Gastrocnemius medialis (tissue), 4 donors: ENCODE data around the gene PPP2R5E. TPM values are rescaled to one million over a fixed set of nuclear protein-coding genes. Genes with fewer than 3 reads are reported as not detected.

Experiments used
- ATAC-seq, 2 donors: fragments of 150-250 bp; one replicate each; pipeline ENCODE4 v1.9.1; 2016
- DNase-seq, 2 donors: peaks; one replicate each; pipeline ENCODE4 v3.0.0-alpha.2; 2019
- H3K27ac ChIP-seq, 4 donors: fragments of 200-600 bp; sonication (generic); 1 replicate in 1 of 4; 2 replicates in 3 of 4; pipeline ENCODE4 v1.5.1; 2016 to 2018; ENCODE audit warnings: mild to moderate bottlenecking in 2 of 4, moderate library complexity in 1 of 4
- H3K27me3 ChIP-seq, 3 donors: fragments of 200-600 bp; sonication (generic) in 2 of 3; 1 replicate in 1 of 3; 2 replicates in 2 of 3; pipeline versions ENCODE4 v1.5.1 to v1.6.0; 2016 to 2019; ENCODE audit warnings: mild to moderate bottlenecking in 1 of 3, moderate library complexity in 1 of 3
- H3K36me3 ChIP-seq, 2 donors: fragments of 200-600 bp; sonication (generic) in 1 of 2; one replicate each; pipeline ENCODE4 v1.5.1; 2017 to 2018
- H3K4me1 ChIP-seq, 2 donors: fragments of 200-600 bp; sonication (generic) in 1 of 2; one replicate each; pipeline ENCODE4 v1.5.1; 2016 to 2017; ENCODE audit warnings: mild to moderate bottlenecking in 2 of 2
- H3K4me3 ChIP-seq, 4 donors: fragments of 200-600 bp; sonication (generic) in 3 of 4; 1 replicate in 1 of 4; 2 replicates in 3 of 4; pipeline ENCODE4 v1.5.1; 2016 to 2019; ENCODE audit warnings: mild to moderate bottlenecking in 2 of 4
- H3K9me3 ChIP-seq, 3 donors: fragments of 200-600 bp; sonication (generic) in 2 of 3; 1 replicate in 1 of 3; 2 replicates in 2 of 3; pipeline ENCODE4 v1.5.1; 2016 to 2019
- POLR2A ChIP-seq, 2 donors: fragments of 450-650 bp; IDR thresholded peaks; one replicate each; pipeline ENCODE4 v1.6.1; 2017; ENCODE audit warnings: antibody characterized with exemption in 2 of 2, mild to moderate bottlenecking in 2 of 2, moderate library complexity in 2 of 2
- in situ Hi-C, 4 donors: fragments of 200-750 bp; cut with MboI; loops; one replicate each; pipeline versions ENCODE4 v1.15.0 to v1.8.0; 2017; ENCODE audit warnings: low sequenced_read_pairs in 4 of 4
- intact Hi-C: fragments of 100-400 bp; cut with DNase I; formaldehyde crosslinking; loops from one replicate; pipeline ENCODE4 v1.15.1; 2023; ENCODE audit warnings: low total_unique reads
- total RNA-seq, 4 donors: library from RNA; depleted of rRNA; stranded (reverse); fragments of >200 nt; gene quantifications; one replicate each; pipeline versions ENCODE4 v1.1.0 to v1.2.3, GENCODE V29; 2016
- TF ChIP-seq, protein P1 (sequence below), 5 experiments: fragments of 450-650 bp in 3 of 5; fragments of 200-600 bp in 2 of 5; sonication (generic) in 2 of 5; IDR thresholded peaks in 4 of 5; conservative IDR thresholded peaks in 1 of 5; 1 replicate in 4 of 5; 2 replicates in 1 of 5; pipeline ENCODE4 v1.5.1; 2016 to 2019; ENCODE audit warnings: antibody characterized with exemption in 5 of 5, mild to moderate bottlenecking in 3 of 5, moderate library complexity in 3 of 5

Gene PPP2R5E
- total RNA-seq, 4 donors from 2014 or later: 14.6 to 25.8 (median 22.3) TPM

GRCh38 chr14:63438065-63438757 is 105.0 kb downstream of the PPP2R5E start:
- Histone ChIP-seq H3K4me1 (peaks cover 57 to 67% of the 10 kb centered on the region in 2 donors), H3K4me3 (peak overlapping the region in 3 of 4 donors; percentile 11 to 23 (median 16)), H3K9me3 (no peaks in the 10 kb centered on the region), H3K27ac (peak overlapping the region; percentile 74 to 88 (median 85)), H3K27me3 (no peaks in the 10 kb centered on the region), H3K36me3 (no peaks in the 10 kb centered on the region)
- ATAC-seq: peak; percentile 6 to 17
- no peak for TF ChIP-seq POLR2A (IDR thresholded peaks at IDR 0.05)
- TF ChIP-seq, protein P1, sequence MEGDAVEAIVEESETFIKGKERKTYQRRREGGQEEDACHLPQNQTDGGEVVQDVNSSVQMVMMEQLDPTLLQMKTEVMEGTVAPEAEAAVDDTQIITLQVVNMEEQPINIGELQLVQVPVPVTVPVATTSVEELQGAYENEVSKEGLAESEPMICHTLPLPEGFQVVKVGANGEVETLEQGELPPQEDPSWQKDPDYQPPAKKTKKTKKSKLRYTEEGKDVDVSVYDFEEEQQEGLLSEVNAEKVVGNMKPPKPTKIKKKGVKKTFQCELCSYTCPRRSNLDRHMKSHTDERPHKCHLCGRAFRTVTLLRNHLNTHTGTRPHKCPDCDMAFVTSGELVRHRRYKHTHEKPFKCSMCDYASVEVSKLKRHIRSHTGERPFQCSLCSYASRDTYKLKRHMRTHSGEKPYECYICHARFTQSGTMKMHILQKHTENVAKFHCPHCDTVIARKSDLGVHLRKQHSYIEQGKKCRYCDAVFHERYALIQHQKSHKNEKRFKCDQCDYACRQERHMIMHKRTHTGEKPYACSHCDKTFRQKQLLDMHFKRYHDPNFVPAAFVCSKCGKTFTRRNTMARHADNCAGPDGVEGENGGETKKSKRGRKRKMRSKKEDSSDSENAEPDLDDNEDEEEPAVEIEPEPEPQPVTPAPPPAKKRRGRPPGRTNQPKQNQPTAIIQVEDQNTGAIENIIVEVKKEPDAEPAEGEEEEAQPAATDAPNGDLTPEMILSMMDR (IDR thresholded peaks at IDR 0.05 in 4 of 5, conservative IDR thresholded peaks at IDR 0.05 in 1 of 5): peak in 1 of 5 experiments; percentile 36
- in situ Hi-C loops: no loop called here
- DNase-seq: peak in 1 of 2 donors; percentile 37
- intact Hi-C loops: loop anchor here (5.0 to 10.0 kb wide), 3 partner anchors 34 to 417 kb away; partner anchors contain the start of genes SYNE2 and WDR89

DNA sequence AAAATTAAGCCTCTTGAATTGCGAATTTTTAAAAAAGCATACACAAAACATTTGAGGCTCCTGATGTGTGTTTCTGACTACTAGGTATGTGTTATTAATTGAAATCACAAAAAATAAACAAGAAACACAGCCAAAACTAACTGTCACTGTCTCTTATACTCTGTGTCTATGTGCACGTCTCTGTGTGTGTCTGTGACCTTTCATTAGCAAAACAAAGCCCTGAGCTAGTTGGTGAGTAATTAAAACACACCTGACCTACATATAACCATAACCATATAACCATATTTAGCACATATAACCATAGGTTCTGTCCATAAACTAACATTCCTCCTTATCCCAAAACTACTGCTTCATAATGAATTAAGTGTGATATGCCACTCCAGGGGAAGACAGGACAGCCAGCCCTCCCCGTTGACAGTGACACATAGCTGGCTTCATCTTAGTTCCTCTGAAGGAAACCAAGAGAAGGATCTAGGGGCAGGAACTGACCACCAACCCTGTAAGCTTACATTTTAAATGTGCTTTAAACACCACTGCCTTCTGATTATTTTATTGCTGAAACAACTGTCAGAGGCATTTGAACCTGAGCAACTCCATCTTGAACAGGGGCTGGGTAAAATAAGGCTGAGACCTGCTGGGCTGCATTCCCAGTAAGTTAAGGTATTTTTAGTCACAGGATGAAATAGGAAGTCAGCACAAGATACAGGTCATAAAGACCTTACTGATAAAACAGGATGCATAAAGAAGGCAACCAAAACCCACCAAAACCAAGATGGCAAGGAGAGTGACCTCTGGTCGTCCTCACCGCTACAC is 106.7 kb downstream of the PPP2R5E start:
- Histone ChIP-seq H3K9me3 (no peaks in the 10 kb centered on the region), H3K4me1 (peaks cover 63 to 76% of the 10 kb centered on the region in 2 donors), H3K27ac (peak overlapping the region; percentile 74 to 88 (median 85)), H3K27me3 (no peaks in the 10 kb centered on the region), H3K4me3 (no peak overlapping the region), H3K36me3 (no peaks in the 10 kb centered on the region)
- peak; percentile 42 to 64 for ATAC-seq
- in situ Hi-C loops: no loop called here
- DNase-seq: no peak
- TF ChIP-seq, protein P1 (IDR thresholded peaks at IDR 0.05 in 4 of 5, conservative IDR thresholded peaks at IDR 0.05 in 1 of 5): no peak
- TF ChIP-seq POLR2A (IDR thresholded peaks at IDR 0.05): no peak
- intact Hi-C loops: loop anchor here (1.0 to 10.0 kb wide), 4 partner anchors 36 to 418 kb away; partner anchors contain the start of genes PPP2R5E, SYNE2 and WDR89

DNA sequence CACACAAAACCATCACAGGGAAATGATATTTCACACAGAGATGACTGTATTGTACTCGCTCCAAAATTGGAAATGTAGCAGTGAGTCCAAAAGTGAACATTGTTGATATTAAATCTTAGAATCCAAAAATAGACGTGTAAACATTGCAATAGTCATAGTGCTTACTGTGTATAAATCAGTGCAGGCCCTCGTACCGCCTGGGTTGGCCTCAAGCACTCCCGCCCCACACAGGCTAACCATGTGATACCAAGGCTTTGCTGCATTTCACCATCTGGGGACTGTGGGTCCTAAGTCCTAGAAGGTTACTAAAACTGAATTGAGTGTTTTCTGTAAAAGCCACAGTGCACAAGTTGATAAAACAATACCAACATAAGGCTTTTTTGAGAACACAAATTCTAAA is 107.3 kb downstream of the PPP2R5E start:
- intact Hi-C loops: loop anchor here (1.0 to 10.0 kb wide), 4 partner anchors 36 to 419 kb away; partner anchors contain the start of genes PPP2R5E, SYNE2 and WDR89

DNA sequence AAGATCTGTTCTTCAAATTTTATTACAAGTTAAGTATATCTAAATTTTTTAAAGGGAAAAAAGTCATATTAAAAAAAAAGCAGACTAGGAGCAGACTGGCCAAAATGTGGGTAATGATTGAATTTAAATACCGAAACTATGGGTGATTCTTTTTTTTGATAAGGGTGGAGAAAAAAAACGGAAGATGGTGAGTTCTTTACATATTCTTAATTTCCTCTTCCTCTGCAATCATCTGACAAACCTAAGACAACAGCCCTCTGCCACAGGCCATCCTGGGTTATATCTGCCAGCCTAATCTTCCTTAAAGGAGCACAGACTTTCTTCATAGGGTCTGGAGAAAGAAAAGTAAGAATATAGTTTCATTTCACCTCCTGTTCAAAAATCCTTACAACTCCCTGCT is 108.0 kb downstream of the PPP2R5E start:
- DNase-seq (no peak), ATAC-seq (no peak)
- Histone ChIP-seq H3K4me3 (no peak overlapping the region), H3K36me3 (no peaks in the 10 kb centered on the region), H3K27ac (peak overlapping the region; percentile 74 to 88 (median 85)), H3K9me3 (no peaks in the 10 kb centered on the region), H3K27me3 (no peaks in the 10 kb centered on the region), H3K4me1 (peaks cover 67 to 81% of the 10 kb centered on the region in 2 donors)
- in situ Hi-C loops (no loop called here), intact Hi-C loops (loop anchor here (5.0 to 10.0 kb wide), 3 partner anchors 37 to 420 kb away; partner anchors contain the start of genes SYNE2 and WDR89)
- TF ChIP-seq POLR2A (IDR thresholded peaks at IDR 0.05): no peak
- TF ChIP-seq, protein P1 (IDR thresholded peaks at IDR 0.05 in 4 of 5, conservative IDR thresholded peaks at IDR 0.05 in 1 of 5): no peak

More for the DNA sequence above, 107.3 kb downstream of the PPP2R5E start:
- ATAC-seq (peak; percentile 88 to 93), DNase-seq (peak; percentile 77 to 78)
- no peaks in the 10 kb centered on the region for H3K9me3 ChIP-seq
- peak in 1 of 2 donors; percentile 12 for TF ChIP-seq POLR2A (IDR thresholded peaks at IDR 0.05)
- TF ChIP-seq, protein P1 (IDR thresholded peaks at IDR 0.05 in 4 of 5, conservative IDR thresholded peaks at IDR 0.05 in 1 of 5): no peak
- no peaks in the 10 kb centered on the region for H3K36me3 ChIP-seq
- H3K4me3 ChIP-seq: no peak overlapping the region
- no peaks in the 10 kb centered on the region for H3K27me3 ChIP-seq
- in situ Hi-C loops: no loop called here
- peak overlapping the region; percentile 74 to 88 (median 85) for H3K27ac ChIP-seq
- H3K4me1 ChIP-seq: peaks cover 67 to 81% of the 10 kb centered on the region in 2 donors
